ENCODE results near the gene GPR62.
"Not testable (repeated sequence)": the region's sequence is repeated elsewhere in the genome, so short reads cannot be mapped to it uniquely, and the experiment has no call there.

Gene GPR62

DNA sequence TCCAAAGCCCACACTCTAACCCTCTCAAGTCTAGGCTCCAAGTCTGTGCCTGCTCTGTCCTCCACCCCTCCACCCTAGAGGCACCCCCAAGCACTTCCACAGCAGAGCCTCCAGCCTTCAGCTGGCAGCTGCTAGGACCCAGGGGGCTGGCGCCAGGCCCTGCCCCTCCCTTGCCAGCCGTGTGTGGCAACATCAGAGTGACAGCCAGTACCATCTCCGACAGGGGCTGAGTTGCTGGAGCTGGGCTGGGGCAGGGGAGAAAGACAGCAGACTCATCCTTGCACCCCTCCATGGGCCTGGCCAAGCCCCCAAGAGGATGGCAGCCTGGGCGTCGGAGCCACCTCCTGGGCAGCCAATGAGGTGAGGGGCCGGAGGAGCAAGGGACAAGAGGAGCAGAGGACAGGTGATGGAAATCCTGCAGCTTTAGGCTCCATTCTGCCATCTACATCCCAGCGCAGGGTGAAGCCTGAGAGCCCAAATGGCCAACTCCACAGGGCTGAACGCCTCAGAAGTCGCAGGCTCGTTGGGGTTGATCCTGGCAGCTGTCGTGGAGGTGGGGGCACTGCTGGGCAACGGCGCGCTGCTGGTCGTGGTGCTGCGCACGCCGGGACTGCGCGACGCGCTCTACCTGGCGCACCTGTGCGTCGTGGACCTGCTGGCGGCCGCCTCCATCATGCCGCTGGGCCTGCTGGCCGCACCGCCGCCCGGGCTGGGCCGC is at the start of gene GPR62:
Gene GPR62, plus strand, starts transcription at position 207 of the 718 bp plus-strand sequence. Its CDS starts 272 bp downstream, at position 479.
- DNase-seq: peak; percentile 44

- no peak for DNase-seq
Observed at GRCh38 chr3:51908026-51908425, 47.2 kb upstream of the GPR62 start.

GRCh38 chr3:51916418-51916817 is 38.8 kb upstream of the GPR62 start:
- no peak for DNase-seq

DNA sequence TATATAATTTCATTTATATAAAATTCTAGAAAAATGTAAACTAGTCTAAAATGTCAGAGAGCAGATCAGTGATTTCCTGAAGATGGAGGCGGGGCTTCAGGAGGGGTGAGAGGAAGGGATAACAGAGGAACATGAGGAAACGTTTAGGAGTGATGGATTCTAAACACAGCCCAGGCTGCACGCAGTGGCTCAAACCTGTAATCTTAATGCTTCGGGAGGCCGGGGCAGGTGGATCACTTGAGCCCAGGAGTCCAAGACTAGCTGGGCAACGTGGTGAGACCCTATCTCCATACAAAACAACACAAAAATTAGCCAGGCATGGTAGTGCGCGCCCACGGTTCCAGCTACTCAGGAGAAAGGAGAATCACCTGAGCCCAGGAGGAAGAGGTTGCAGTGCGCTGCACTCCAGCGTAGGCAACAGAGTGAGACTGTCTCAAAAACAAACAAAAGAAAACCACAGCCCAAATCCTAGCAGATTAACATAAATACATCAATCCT is 34.1 kb upstream of the GPR62 start:
- no peak for DNase-seq

GRCh38 chr3:51927061-51927977 is 27.9 kb upstream of the GPR62 start:
- no peak for DNase-seq

DNA sequence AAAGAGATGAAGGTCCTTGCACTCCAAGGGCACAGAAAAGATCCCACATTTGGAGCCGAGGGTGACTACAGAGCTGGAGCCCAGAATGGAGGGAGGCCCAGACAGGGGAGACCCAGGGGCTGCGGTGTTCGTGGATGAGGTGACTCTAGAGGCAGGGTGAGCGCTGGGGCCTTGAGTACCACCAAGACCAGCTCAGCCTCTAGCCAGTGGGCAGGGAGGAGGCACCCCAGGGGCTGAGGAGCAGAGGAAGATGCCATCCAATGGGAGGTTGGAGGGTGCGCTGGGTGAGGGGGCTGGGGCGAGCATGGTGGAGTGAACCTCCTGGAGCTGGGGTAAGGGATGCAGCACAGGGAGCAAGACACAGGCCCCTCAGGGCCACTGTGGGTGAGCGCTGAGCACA is 26.7 kb upstream of the GPR62 start:
- DNase-seq: no peak

GRCh38 chr3:51928981-51929380 is 26.2 kb upstream of the GPR62 start:
- DNase-seq: not testable (repeated sequence)

GRCh38 chr3:51929420-51930003 is 25.7 kb upstream of the GPR62 start:
- DNase-seq: no peak

DNA sequence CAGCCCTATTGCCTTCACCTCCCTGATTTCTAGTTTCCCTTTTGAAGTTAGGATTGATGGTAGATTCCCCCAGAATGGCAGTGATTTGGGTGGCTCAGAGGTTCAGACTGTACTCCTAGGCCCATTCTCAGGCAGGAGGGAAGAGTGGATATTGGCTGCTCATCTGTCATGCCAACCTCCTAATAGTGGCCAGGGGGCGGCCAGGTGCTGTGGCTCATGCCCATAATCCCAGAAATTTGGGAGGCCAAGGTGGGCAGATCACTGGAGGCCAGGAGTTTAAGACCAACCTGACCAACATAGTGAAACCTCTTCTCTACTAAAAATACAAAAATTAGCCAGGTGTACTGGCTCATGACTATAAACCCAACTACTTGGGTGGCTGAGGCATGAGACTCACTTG is 24.7 kb upstream of the GPR62 start:
- no peak for DNase-seq

GRCh38 chr3:51931756-51932155 is 23.4 kb upstream of the GPR62 start:
- no peak for DNase-seq

- no peak for DNase-seq
Observed at GRCh38 chr3:51932471-51933370, 22.5 kb upstream of the GPR62 start.

DNA sequence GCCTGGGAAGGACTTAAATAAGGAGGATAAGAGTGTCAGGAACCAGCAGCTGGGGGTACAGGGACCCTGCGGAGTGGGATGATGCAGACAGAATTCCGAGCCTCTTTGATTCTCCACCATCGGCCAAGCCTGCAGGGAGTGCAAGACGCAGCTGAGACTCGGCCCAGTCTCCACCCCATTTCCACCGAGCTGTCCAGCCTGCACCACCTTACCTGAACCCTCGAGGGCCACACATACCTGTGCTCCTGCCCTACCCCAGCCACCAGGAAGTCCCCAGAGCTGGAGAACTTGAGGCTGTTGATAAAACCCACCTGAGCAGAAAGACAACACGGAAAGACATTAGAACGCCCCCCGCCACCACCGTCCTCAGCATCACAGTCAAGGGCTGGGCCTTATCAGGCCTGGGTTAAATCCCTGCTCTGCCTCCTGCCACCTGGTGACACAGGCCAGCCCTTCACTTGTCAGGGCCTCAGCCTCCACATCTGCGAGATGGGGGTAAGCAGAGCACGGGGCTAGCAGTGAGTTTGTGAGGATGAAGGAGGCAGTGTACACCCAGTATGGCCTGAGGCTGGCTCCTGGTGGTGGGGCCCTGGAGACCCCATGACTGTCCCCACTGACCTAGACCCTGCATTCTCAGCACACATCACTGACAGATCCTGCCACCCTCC is 21.6 kb upstream of the GPR62 start:
- no peak for DNase-seq

DNA sequence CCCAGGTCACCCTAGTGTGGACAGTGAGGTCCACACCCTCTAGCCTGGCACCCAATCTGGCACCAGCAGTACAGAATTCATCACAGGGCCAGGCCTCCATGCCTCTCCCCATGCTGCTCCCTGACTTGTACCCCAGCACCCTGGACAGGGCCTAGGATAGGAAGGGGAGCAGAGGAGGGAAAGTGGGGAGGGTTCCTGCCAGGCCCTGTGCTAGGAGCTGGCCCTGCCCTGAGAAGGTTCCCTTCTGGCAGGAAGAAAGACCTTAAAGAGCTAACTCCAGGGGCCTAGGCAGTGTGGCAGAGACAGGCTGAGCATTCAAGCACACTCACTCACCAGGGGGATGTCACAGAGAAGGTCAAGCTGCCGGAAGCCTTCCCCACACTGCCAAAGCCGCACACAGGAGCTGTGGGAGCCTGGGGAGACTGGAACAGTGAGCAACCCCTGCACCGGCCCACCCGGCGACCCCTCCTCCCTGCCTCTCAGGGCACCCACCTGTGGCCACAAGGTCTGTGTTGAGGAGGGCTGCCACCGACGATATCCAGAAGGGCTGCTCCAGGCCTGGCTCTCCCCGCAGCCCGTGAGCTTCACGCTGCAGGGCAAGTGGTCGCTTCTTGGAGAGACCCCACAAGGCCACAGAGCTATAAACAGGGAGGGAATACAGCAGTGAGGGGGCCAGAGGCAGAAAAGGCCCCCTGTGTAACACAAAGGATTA is 20.9 kb upstream of the GPR62 start:
- DNase-seq: no peak

GRCh38 chr3:51934991-51935885 is 19.9 kb upstream of the GPR62 start:
- no peak for DNase-seq

DNA sequence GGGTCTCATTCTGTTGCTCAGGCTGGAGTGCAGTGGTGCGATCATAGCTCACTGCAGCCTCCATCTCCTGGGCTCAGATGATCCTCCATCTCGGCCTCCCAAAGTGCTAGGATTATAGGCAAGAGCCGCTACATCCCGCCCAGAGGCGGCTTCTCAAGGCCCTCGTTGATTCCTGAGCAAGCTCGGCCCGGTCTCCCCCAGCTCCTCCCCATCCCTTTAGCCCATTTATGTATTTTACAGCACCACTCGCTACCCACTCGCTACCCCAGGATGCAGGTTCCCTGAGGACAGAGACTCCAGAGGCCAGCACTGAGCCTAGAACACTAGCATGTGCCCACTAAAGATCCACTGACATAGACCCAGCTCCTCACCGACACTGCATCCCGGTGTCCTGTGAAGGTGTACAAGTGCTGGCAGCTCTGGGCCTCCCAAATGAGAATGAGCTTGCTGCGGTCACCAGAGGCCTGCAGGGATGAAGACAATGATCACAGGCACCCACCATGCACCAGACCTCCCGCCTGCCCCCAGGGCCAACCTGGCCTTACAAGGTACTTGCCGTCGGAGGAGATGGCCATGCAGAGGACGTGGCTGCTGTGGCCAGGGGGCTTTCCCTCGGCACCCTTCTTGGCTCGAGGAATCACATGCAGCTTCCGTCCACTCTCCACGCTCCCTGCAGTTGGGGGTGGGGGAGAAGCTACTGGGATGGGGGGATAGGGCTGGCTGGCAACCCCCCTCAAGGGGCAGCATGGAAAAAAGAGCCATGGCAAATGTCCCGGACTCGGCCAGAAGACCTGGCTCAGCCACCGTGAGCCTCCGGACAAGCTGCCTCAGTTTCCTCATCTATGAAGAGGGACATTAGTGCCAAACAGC is 19.1 kb upstream of the GPR62 start:
- DNase-seq: no peak

DNA sequence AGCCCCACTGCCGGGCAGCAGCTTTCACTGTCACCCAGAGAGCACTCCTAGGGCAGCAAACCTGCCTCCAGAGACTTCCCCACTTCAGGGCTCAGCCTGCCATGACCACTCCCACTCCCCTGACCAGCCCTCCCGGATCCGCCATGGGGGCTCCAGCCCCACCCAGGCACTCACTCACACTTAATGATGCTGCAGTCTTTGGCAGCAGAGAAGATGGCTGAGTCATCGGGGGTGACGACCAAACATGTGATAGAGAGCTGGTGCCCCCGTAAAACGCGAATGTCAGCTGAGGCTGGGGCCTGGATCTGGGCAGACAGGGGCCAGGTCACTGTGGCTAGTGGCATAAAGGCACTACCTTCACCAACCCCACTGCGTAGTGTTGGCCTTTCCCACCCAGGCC is 18.2 kb upstream of the GPR62 start:
- no peak for DNase-seq

- DNase-seq: no peak
Observed at GRCh38 chr3:51937611-51938450, 17.4 kb upstream of the GPR62 start.

DNA sequence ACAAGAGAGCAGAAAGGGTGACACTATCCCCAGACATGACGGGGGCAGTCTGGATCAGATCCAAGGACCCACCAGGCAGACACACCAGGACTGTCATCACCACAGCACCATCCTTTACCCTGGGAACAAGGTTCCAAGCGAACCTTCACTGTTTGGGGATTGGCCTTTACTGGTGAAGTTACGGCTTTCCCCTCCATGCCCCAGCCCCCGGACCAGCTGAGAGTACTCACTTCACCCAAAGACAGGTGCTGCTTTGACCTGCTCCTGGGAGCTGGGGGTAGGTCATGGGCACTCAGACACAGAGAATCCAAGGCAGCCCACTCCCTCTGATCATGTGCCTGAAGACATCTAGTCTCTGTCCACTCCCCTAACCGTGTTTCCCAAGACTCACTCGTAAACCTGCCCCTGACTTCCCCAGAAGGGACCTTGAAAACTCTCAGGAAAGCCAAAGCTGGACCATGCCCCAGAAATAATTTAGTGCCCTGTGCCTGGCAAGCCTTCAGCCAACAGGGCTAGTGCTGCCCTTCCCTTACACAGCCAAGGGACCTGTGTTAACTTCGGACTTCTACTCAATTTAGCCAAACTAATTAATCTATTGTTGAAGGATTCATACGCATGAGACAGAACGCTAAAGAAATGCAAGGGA is 16.3 kb upstream of the GPR62 start:
- no peak for DNase-seq
